Tibial artery (tissue), 4 donors: ENCODE results near the gene ADPRHL1.

Experiments used
- DNase-seq, 2 donors: peaks; one replicate each; pipeline ENCODE4 v3.0.0-alpha.2; 2019
- H3K27ac ChIP-seq, 2 donors: fragments of 200-600 bp; sonication (generic) in 1 of 2; 1 replicate in 1 of 2; 2 replicates in 1 of 2; pipeline ENCODE4 v1.5.1; 2018 to 2019; ENCODE audit warnings: mild to moderate bottlenecking in 1 of 2
- H3K27me3 ChIP-seq, 2 donors: fragments of 200-600 bp; sonication (generic) in 1 of 2; one replicate each; pipeline versions ENCODE4 v1.5.1 to v1.6.0; 2016 to 2019
- H3K36me3 ChIP-seq, 3 donors: fragments of 200-600 bp; sonication (generic) in 2 of 3; one replicate each; pipeline ENCODE4 v1.5.1; 2016 to 2019; ENCODE audit warnings: mild to moderate bottlenecking in 2 of 3
- H3K4me1 ChIP-seq, 4 donors: fragments of 200-600 bp; sonication (generic) in 2 of 4; 1 replicate in 3 of 4; 2 replicates in 1 of 4; pipeline ENCODE4 v1.5.1; 2016 to 2019
- H3K4me3 ChIP-seq, 2 donors: fragments of 200-600 bp; sonication (generic) in 1 of 2; 1 replicate in 1 of 2; 2 replicates in 1 of 2; pipeline ENCODE4 v1.5.1; 2018 to 2019; ENCODE audit warnings: mild to moderate bottlenecking in 2 of 2
- H3K9me3 ChIP-seq, 3 donors: fragments of 200-600 bp; sonication (generic) in 1 of 3; one replicate each; pipeline ENCODE4 v1.5.1; 2016 to 2019
- CTCF ChIP-seq, 2 experiments: fragments of 200-600 bp in 1 of 2; fragments of 450-650 bp in 1 of 2; IDR thresholded peaks; one replicate each; pipeline ENCODE4 v1.5.1; 2017 to 2019; ENCODE audit warnings: antibody characterized with exemption in 2 of 2, mild to moderate bottlenecking in 1 of 2, moderate library complexity in 1 of 2
- intact Hi-C: fragments of 100-400 bp; cut with DNase I; formaldehyde crosslinking; loops from one replicate; pipeline ENCODE4 v1.15.0; 2023; ENCODE audit warnings: low total_unique reads

Gene ADPRHL1

GRCh38 chr13:113466383-113466782, 13.1 kb upstream of the ADPRHL1 start:
- peaks cover 0 to 28% (median 21%) of the 10 kb centered on the region in 3 donors for H3K36me3 ChIP-seq
- intact Hi-C loops = no loop called here
- DNase-seq = no peak

GRCh38 chr13:113465300-113465699, 12.0 kb upstream of the ADPRHL1 start:
- Histone ChIP-seq H3K27me3 (no peaks in the 10 kb centered on the region), H3K4me3 (no peak overlapping the region), H3K4me1 (peaks cover 0 to 4% (median 0%) of the 10 kb centered on the region in 4 donors), H3K27ac (no peak overlapping the region), H3K9me3 (no peaks in the 10 kb centered on the region), H3K36me3 (peaks cover 10 to 36% (median 32%) of the 10 kb centered on the region in 3 donors)
- DNase-seq = no peak
- TF ChIP-seq CTCF (IDR thresholded peaks at IDR 0.05) = no peak
- intact Hi-C loops = no loop called here

More at GRCh38 chr13:113466383-113466782, 13.1 kb upstream of the ADPRHL1 start:
- Histone ChIP-seq H3K27ac (no peak overlapping the region), H3K4me3 (no peak overlapping the region), H3K9me3 (no peaks in the 10 kb centered on the region), H3K4me1 (peaks cover 0 to 4% (median 0%) of the 10 kb centered on the region in 4 donors), H3K27me3 (no peaks in the 10 kb centered on the region)
- TF ChIP-seq CTCF (IDR thresholded peaks at IDR 0.05) = no peak

DNA sequence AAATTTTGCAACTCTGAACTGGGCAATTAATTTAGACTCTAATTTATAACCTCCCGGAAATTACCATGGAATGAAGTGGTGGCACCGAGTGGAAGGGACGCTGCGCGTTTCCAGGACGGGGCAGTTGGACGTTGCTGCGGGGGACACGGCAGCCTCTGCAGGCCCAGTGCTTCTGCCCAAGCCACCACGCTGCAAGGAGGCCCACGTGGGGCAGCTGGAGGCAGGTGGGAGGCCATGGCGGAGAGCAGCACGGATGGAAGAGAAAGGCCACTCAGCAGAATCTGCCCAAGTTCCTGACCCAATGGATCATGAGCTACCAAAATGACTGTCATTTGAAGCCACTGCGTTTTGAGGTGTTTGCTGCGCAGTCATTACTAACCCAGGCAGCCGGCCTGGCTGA, 11.2 kb upstream of the ADPRHL1 start:
- no peaks in the 10 kb centered on the region for H3K27me3 ChIP-seq
- no peak overlapping the region for H3K27ac ChIP-seq
- no peak for TF ChIP-seq CTCF (IDR thresholded peaks at IDR 0.05)
- peaks cover 0 to 4% (median 0%) of the 10 kb centered on the region in 4 donors for H3K4me1 ChIP-seq
- H3K36me3 ChIP-seq = peaks cover 18 to 44% (median 40%) of the 10 kb centered on the region in 3 donors
- H3K9me3 ChIP-seq = no peaks in the 10 kb centered on the region
- no peak for DNase-seq
- intact Hi-C loops = no loop called here
- no peak overlapping the region for H3K4me3 ChIP-seq

GRCh38 chr13:113461022-113461751, 7.9 kb upstream of the ADPRHL1 start:
- Histone ChIP-seq H3K27me3 (no peaks in the 10 kb centered on the region), H3K4me3 (no peak overlapping the region), H3K4me1 (peaks cover 0 to under 1% (median 0%) of the 10 kb centered on the region in 4 donors), H3K9me3 (no peaks in the 10 kb centered on the region), H3K27ac (no peak overlapping the region), H3K36me3 (peaks cover 31 to 60% (median 56%) of the 10 kb centered on the region in 3 donors)
- TF ChIP-seq CTCF (IDR thresholded peaks at IDR 0.05) = no peak
- intact Hi-C loops = no loop called here
- no peak for DNase-seq

DNA sequence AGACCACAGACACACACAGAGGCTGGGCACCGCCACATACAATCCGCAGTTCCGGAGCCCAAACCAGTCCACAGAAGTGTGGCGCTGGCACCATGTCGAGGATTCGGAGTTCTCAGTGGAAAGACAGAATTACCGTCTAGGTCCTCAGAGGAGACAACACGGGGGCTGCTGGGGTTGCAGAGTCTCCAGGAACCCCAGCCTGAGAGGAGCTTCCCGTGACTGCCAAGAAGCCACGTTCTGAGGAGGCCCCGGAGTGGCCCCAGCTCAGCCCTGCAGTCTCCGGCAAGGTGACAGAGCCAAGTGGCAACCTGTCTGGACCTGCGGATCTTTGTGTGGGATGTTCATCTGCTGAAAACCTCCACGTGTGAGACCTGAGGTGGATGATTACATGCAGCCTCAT, 7.3 kb upstream of the ADPRHL1 start:
- H3K4me1 ChIP-seq = no peaks in the 10 kb centered on the region
- peaks cover 34 to 65% (median 61%) of the 10 kb centered on the region in 3 donors for H3K36me3 ChIP-seq
- no peak for TF ChIP-seq CTCF (IDR thresholded peaks at IDR 0.05)
- H3K4me3 ChIP-seq = no peak overlapping the region
- H3K9me3 ChIP-seq = no peaks in the 10 kb centered on the region
- H3K27me3 ChIP-seq = no peaks in the 10 kb centered on the region
- no peak overlapping the region for H3K27ac ChIP-seq
- DNase-seq = no peak
- intact Hi-C loops = no loop called here
